Hematopoietic multipotent progenitor cell treated with erythropoietin and hydrocortisone succinate and interleukin-3 and kit ligand, for 17 days (in vitro differentiated cells): ENCODE results near the gene AMOTL2.

Experiments
- DNase-seq: peaks from one replicate; pipeline ENCODE4 v3.0.0-alpha.2; 2015; ENCODE audit warnings: low spot score

Gene AMOTL2

DNA sequence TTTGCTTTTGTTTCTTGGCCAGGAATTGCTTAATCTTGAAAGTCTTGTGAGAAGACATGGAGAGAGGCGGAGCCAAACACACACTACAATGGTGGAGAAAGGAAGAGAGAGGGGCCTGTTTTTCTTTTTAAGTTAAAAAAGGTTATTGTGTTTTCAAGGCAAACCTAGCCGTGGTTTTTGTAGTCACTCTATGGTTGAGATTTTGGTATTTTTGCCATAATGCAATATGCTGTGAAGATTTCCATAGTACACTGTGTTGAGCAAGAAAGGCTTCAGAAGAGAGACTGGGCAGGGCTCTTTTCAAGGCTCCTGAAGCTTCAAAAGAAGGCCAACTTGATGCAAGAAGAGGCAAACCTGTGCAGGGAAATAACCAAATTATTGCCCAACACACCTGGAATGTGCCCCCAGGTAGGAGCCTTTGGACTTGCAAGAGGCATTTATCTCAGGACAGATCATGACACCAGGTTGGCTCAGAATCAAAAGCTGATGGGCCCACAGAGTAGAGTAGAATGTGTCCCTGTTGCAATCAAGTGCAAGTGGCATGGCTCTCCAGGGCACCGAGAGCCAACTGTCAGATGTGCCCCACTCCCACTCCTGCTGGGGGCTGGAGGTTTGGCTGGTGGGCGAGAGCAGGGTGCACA is 22.1 kb downstream of the AMOTL2 start:
- no peak for DNase-seq

DNA sequence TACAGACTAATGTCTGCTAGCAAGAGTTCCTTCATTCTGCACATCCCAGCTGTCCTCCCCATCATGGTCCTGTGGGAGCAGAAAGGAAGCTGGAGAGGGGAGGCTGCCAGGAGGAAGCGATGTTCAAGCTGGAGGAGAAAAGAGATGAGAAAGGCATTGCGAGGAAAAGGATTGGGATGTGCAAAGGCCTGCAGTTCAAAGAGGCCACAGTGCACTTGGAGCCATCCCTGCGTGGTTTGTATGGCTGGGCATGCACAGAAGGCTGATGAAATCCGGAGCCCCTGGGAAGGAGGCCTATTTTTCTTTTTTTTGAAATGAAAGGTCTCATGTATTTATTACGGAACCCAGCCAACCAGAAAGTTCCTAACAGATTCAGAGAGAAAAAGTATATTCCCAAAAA is 22.8 kb downstream of the AMOTL2 start:
- no peak for DNase-seq

DNA sequence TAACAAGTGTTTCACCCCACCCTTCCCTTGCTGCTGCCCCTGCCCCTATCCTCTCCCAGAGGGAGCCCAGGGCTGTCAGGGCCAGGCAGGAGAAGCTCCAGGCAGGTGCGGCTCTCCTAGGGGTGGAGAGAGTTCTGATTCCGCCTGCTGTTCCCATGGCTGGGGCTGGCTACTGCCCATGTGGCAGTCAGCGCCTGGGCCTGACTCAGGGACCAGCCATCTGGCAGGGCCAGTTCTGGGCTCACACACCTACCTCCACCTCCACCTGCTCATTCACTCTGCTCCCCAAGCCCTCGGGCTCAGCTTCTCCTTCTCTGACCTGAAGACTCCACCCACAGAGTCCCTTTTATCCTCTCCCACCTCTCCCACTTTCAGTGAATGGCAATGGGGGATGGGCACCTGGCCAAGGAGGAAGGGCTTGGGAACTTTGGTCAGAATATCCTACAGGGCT is 23.4 kb downstream of the AMOTL2 start:
- no peak for DNase-seq

DNA sequence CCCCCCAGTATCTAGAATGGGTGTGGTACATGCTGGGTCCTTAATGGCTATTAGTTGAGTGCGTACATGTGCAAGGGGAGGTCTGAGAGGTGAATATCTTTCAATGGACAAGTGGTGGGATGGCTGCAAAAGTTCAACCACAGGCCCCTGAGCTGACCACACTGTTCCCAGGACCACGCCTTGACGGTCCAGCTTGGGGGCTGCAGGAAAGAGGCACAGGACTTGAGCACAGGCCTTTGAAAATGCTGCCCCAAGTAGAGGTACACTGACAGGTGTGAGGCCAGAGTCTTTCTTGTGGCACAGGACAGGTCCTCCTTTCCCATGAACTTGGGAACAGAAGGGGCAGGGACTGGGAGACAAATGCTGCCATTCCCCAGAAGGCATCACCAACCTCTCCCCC is 24.0 kb downstream of the AMOTL2 start:
- no peak for DNase-seq

DNA sequence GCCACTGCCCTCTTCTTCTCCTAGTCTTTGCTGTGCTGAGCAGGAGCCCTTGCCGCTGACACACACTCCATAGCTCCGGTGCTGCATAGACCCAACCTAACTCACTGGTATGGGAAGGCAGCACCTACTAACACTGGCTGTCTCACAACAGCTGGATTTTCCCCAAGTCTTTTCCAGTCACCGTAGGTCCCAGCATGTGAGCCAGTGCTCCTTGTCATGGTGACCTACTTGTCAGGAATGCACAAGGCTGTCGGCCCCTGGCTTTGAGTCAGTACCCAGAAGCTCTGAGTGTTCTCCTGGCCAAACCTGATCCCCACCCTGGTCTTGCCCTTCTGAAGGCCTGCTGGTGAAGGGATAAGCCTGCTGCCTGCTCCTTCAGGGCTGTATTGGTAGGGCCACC is 25.7 kb downstream of the AMOTL2 start:
- no peak for DNase-seq

DNA sequence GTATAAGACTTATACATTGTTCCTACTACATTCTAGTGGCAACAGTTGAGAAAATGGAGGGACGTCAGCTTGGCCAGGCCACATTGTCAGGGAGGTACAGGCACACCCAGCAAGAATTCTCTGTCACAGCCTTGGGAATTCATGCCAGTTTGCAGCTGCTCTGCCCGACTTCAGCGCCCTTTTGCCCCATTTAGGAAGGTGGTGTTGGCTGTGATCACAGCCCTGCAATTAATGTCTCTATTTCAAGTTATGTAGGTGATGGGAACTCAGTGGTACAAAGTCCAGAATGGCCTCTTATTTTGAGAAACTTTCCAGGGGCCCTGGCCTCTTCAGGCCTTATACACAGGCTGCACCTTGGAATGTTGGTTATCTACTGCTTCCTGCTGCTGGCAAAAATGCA is 26.7 kb downstream of the AMOTL2 start:
- DNase-seq, result no peak

DNA sequence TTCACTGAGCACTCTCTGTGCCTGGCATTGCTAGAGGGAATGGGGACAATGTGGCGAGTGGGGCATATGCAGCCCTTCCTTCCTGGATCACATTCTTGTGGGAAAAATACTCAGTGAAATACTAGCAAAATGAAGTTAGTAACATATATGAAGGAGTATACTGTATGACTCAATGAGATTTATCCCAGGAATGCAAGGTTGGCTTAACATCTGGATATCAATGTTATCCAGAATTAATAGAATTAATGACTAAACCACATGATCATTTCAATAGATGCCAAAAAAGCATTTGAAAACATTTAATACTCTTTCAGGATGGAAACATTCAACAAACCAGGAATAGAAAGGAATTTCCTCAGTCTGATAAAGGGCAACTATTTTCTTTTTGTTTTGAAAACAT is 27.5 kb downstream of the AMOTL2 start:
- no peak for DNase-seq

DNA sequence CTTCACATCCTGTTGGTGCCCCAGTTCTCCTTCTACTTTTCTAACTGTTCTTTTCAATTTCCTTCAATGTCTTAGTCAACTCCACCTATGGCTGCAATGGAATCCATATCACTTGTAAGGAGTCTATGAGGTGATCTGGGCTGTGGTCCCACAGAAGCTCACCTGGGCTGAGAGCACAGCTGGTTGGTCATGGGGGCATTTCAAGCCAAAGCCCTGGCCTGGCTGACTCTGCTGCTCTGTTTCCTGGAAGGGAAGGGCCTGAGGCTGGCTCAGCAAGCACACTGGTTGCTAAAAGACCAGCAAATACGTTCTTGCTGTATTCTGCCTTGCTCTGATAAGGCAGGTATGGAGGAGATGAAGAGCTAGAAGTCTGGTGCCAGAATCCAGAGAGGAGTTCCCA is 29.0 kb downstream of the AMOTL2 start:
- DNase-seq, result no peak

DNA sequence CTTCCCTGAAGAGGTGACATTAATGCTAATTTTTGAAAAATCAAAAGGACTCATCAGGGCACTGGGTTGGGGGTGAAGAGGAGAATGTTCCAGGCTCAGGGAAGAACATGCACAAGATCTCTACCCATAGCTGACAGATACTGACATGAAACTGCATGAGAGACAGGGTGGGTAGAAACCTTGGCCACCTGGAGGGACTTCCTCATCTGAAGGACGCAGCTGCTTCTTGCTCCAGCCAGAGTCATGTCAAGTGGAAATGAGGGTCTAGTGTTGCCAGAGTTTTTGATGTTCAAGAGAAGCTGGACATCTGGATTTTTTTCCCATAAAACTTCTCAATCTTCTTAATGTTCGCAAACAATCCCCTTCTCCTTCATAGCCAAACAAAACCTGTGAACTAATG is 29.7 kb downstream of the AMOTL2 start:
- DNase-seq, result no peak

DNA sequence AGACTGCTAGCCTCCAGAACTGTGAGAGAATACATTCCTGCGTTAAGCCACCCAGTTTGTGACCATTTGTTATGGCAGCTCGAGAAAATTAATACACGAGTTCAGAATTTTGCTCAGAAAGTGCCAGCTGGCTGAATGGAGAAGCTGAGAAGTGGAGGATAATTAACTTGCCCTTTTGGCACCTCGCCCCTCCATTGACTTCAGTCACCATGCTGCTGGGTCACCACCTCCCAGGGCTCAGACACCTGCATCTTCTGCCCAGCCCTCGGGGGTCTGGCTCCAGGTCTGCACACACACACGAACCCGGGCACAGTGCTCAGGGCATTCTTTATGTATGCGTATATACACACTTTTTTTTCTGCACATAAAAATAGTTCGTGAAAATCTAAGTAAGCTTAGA is 32.0 kb downstream of the AMOTL2 start:
- DNase-seq, result no peak

DNA sequence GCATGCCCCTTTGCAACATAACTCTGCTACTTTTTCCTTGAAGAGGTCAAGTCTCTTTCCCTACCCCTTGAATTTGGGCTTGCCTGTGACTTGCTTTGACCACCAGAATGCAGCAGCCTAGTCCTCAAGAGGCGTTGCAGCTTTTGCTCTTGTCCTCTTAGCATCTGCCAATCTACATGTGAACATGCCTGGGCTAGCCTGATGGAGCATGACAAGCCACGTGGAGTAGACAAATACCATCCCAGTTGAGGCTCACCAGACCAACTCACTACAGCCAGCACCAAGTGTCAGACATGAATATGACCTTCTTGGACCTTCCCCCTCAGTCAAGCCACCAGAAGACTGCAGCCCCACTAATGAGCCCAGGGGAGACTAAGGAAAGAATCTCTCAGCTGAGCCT is 32.9 kb downstream of the AMOTL2 start:
- DNase-seq, result no peak

DNA sequence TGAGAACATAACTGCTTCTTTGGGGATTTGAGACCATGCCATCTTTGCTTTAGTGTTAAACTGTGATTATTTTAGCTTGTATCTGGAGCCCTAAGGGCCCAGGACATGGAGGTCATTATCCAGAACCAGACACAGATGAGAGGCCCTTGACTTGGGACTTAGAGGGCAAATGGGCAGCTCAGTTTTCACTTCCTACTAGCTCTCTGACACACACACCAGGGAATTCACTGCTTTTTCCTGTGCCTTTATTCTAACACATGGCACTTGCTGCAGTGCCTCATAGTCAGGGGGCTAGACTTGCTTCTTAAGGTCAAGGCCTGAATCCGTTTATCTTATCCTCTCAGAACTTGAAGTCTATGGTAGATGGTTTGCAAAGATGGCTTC is 33.3 kb downstream of the AMOTL2 start:
- no peak for DNase-seq

DNA sequence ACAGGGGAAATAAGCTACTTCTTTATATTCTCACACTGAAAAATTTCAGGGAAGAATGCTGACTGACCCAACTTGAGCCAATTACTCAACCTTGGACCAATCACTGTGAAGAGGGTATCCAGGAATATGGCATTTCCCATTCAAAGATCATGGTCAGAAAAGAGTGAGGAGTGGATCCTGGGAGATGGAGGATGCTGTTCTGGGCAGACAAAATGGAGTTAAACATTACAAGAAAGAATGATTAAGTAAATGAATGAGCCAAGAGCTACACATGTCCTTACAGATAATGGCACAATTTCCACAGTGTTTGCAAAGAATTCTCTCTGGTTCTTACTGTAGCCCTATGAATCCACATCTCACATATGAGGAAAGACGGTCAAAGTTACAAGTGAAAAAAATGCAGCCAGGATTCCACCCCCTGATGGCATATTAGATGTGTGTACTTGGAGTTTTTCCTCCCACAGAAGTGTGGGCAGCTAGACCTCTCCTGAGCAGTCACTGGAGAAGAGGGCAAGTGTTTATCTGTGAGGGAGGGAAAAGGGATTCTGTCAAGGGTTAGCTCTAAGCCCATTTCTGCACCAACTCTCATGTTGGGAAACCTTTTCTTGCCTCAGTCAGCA is 33.8 kb downstream of the AMOTL2 start:
- no peak for DNase-seq

DNA sequence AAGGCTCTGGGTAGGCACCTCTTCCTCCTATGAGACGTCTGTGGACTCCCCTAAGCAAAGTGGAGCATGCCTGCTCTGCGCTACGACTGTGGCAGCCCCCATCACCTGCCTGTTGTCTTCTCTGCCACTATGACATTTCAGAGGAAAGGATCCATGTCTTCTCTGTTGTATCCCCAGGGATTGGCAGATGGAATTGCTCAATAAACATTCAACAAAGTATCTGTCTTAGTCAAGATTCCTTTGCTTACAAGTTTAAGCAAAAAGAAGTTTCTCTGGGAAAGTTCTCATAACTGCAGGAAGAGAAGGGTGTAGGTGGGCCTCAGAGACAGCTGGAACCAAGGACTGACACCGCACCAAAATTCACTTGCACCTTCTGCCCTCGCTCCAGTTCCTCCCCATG is 34.3 kb downstream of the AMOTL2 start:
- DNase-seq, result no peak

DNA sequence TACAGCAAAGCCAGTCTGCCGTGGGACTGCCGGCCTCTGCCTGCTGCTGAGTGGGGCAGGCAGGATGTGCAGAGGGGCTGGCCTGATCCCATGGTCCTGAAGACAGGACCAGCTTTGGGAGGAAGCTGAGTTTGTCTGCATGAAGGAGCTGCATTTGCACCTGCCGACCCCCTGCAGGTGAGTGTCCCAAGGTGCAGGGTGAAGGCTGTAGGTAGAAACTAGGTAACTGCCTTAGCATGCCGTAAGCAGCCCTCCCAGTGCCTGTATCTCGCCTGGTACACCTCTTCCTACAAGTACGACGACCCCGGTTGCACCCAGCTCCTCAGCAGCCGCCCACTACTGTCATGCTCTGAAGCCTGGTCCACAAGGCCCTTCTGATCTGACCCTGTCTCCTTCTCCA is 34.9 kb downstream of the AMOTL2 start:
- DNase-seq, result no peak

DNA sequence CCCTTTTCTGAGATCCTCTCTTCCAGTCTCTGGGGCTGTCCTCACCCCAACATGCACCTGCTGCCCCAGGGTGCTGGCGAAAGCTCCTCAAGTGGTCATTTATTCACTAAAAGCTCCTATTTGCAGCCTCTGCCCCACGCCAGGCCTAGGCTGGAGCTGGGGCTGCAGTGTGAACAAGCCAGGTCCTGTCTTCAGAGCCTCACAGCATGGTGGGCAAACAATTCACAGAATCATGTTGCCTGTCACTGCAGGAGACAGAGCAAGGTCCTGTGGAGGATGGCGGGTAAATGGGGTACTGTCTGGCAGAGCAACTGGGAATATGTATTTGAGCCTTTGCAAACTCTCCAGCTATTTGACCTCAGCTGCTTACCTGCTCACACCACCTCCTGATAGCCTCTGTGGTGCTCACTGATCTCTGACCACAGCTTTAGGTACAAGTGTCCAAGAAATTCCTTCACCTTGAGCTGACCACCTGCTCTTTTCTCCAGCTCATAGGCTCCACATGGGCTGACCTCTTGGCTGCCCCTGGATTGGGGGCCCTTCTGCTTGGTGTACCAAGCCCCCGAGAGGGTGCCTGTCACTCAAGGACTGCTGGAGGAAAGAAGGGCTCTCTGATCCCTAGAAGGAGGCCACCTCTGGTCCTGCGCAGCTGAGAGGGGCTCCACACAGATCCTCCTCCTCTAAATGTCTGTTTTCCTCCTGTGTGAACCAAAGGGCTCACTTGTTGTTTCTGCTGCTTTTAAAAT is 35.6 kb downstream of the AMOTL2 start:
- DNase-seq, result no peak

DNA sequence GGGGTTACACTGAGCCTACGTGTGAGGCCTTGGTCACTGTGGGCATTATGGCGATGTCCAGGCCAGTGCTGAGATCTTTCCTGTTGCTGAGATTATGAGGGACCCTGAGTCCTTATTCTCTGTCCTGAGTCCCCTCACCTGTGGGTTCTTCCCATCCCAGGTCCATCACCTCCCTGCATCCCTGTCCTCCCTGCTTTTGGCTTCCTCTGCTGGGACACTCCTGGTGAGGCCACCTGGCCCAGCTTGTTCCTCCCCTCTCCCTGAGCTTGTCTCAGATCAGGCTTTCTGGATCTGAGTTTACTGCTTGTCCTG is 36.1 kb downstream of the AMOTL2 start:
- DNase-seq, result no peak

DNA sequence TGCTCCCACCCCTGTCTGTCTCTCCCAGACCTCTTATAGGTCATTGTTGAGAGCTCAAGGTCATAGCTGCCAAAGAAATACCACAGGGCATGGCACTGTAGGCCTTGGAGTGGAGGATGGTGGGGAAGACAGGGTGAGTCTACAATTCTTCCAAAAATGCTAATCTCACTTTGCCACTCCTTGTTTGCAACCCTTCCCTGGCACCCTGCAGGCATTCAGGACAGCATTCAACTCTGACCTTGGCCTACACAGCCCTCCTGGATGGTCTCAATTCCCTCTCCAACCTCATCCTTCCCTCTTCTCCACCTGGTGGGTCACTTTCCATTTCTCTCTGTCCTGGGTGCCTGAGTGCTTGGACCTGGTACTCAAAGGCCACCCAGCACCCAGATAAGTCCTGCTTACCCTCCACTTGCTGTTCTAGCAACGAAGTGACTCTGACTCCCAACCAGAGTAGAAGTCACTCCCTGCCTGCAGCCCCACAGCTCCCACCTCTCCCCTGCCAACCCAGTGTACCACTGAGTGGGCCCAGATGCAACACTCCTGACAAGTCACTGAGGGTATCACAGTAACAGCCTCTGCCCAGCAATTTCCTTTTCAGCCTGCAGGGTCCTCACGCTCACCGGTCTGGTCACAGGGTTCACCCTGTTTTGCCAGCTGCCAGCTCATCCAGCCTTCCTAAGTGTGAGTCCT is 36.6 kb downstream of the AMOTL2 start:
- DNase-seq, result no peak

DNA sequence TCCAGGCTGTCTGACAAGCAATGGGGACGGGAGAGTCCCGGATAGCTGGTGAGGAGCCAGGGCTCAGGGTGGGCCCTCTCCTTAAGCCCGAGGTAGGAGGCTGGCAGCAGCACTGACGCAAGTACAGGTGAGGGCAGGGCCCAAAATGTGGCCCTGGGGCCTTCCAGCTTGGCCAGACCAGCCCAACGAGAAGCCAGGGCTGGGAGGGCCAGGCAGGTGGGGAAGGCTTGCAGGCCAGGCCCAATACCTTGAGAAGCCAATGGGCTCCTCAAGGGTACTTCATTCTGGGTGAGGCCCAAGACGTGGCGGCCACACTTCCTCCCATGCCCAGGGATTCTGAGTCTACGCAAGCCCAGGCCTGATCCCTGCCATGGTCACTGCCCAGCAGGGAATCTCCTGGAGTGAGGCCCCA is 37.2 kb downstream of the AMOTL2 start:
- no peak for DNase-seq

DNA sequence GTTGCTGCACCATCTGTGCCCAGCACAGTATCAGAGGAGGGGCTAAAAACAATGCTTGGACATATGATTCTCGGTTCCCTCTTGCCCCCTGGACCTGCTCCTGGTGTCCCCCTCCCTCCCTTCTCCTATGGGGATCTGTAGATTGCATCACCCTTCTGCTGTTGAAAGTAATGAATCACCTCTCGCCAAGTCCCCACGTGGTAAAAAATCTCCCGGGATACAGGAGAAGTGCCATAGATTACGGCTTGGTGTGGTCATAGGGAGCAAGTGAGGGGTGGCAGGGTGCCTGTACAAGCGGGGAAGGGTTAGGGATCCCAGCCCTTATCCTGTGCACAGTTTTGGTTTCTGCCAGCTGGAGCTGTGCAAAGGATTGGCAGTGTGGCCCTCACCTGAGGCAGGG is 37.7 kb downstream of the AMOTL2 start:
- DNase-seq, result no peak

DNA sequence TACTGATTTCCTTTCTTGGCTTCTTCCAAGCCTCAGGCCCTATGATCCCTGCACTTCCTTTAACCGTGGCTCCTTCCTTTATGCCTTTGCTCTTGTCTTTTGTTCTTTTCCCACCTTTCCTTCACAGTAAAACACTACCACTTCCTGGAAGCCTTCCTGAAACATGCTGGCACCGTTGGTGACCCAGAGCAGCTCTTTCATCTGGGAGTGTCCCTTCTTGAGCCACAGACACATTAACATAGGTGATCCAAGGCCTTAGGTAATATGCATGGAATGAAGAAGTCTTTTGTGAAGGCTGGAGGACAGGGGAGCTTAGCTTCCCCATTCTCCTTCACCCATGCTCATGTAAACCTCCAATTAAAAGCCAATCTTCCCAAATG is 39.4 kb downstream of the AMOTL2 start:
- DNase-seq, result no peak

DNA sequence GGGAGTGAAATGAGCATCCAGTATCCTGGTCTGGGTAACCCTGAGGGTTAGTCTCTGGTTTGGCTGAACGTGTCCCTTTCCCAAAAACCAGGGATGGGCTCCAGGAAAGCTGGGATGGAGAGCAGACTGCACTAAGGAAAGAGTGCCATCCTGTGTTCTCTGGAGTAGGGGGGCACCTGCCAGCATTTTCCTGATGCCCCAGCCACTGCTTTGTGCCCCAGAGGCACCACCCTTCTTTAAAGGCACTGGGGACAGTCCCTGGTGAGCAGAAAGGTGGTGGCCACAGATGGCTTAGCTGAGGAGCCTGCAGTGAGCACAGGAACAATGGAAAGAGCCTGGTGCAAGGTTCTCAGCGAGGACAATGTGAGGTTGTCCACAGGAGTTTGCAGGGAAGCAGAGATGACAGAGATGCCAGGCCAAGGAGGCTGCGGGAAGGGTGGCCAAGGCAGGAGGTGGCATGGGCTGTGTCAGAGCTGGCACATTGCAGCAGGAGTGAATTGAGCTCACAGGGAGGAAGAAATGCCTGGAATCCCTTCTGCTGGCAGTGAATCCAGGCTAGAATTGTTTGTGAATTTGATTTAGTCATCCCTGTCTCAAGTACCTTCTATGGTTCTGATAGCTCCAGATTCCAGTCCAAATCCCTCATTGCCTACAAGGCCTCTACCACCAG is 39.9 kb downstream of the AMOTL2 start:
- no peak for DNase-seq
